Ascending aorta (tissue), 2 donors: ENCODE data around the gene SMTNL2. TPM values are rescaled to one million over a fixed set of nuclear protein-coding genes. Genes with fewer than 3 reads are reported as not detected.
"Not testable (repeated sequence)": the region's sequence is repeated elsewhere in the genome, so short reads cannot be mapped to it uniquely, and the experiment has no call there.

Experiments used
- DNase-seq, 2 donors: peaks; one replicate each; pipeline ENCODE4 v3.0.0-alpha.2; 2019; ENCODE audit warnings: low spot score in 2 of 2
- H3K27ac ChIP-seq, 2 donors: fragments of 200-600 bp; sonication (generic); one replicate each; pipeline ENCODE4 v1.5.1; 2016 to 2017; ENCODE audit warnings: mild to moderate bottlenecking in 1 of 2
- H3K27me3 ChIP-seq: fragments of 200-600 bp; sonication (generic); one replicate; pipeline ENCODE4 v1.5.1; 2017
- H3K36me3 ChIP-seq, 2 donors: fragments of 200-600 bp; sonication (generic); one replicate each; pipeline ENCODE4 v1.5.1; 2016
- H3K4me1 ChIP-seq, 2 donors: fragments of 200-600 bp; sonication (generic); one replicate each; pipeline ENCODE4 v1.5.1; 2016 to 2017; ENCODE audit warnings: mild to moderate bottlenecking in 1 of 2
- H3K4me3 ChIP-seq, 2 donors: fragments of 200-600 bp; sonication (generic); one replicate each; pipeline ENCODE4 v1.5.1; 2016 to 2017; ENCODE audit warnings: mild to moderate bottlenecking in 1 of 2
- H3K9me3 ChIP-seq, 2 donors: fragments of 200-600 bp; sonication (generic); one replicate each; pipeline ENCODE4 v1.5.1; 2016
- intact Hi-C: fragments of 100-400 bp; cut with DNase I; formaldehyde crosslinking; loops from one replicate; pipeline ENCODE4 v1.15.1; 2023
- total RNA-seq: library from RNA; depleted of rRNA; stranded (reverse); fragments of >200 nt; gene quantifications from one replicate; pipeline ENCODE4 v1.1.0, GENCODE V29; 2016
- TF ChIP-seq, protein P1 (sequence below), 3 experiments: fragments of 200-600 bp in 2 of 3; fragments of 450-650 bp in 1 of 3; sonication (generic) in 2 of 3; IDR thresholded peaks; one replicate each; pipeline ENCODE4 v1.5.1; 2016 to 2019; ENCODE audit warnings: antibody characterized with exemption in 3 of 3, mild to moderate bottlenecking in 1 of 3, moderate library complexity in 1 of 3

SMTNL2 gene
- total RNA-seq, 1 donor from 2014 or later, result 15.6 TPM

- H3K27me3 ChIP-seq, result no peaks in the 10 kb centered on the region
- TF ChIP-seq, protein P1, sequence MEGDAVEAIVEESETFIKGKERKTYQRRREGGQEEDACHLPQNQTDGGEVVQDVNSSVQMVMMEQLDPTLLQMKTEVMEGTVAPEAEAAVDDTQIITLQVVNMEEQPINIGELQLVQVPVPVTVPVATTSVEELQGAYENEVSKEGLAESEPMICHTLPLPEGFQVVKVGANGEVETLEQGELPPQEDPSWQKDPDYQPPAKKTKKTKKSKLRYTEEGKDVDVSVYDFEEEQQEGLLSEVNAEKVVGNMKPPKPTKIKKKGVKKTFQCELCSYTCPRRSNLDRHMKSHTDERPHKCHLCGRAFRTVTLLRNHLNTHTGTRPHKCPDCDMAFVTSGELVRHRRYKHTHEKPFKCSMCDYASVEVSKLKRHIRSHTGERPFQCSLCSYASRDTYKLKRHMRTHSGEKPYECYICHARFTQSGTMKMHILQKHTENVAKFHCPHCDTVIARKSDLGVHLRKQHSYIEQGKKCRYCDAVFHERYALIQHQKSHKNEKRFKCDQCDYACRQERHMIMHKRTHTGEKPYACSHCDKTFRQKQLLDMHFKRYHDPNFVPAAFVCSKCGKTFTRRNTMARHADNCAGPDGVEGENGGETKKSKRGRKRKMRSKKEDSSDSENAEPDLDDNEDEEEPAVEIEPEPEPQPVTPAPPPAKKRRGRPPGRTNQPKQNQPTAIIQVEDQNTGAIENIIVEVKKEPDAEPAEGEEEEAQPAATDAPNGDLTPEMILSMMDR (IDR thresholded peaks at IDR 0.05), result no peak
- no peaks in the 10 kb centered on the region for H3K4me1 ChIP-seq
- H3K9me3 ChIP-seq, result no peaks in the 10 kb centered on the region
- H3K4me3 ChIP-seq, result no peak overlapping the region
- no peak overlapping the region for H3K27ac ChIP-seq
- no peak for DNase-seq
- H3K36me3 ChIP-seq, result no peaks in the 10 kb centered on the region
- intact Hi-C loops, result no loop called here
Observed at GRCh38 chr17:4632581-4632920, 48.2 kb downstream of the SMTNL2 start.

- Histone ChIP-seq H3K4me1 (no peaks in the 10 kb centered on the region), H3K9me3 (no peaks in the 10 kb centered on the region), H3K4me3 (no peak overlapping the region), H3K27me3 (no peaks in the 10 kb centered on the region), H3K27ac (no peak overlapping the region), H3K36me3 (no peaks in the 10 kb centered on the region)
- no peak for DNase-seq
- intact Hi-C loops, result no loop called here
- TF ChIP-seq, protein P1 (IDR thresholded peaks at IDR 0.05), result no peak
Observed at GRCh38 chr17:4633643-4634042, 49.3 kb downstream of the SMTNL2 start.

DNA sequence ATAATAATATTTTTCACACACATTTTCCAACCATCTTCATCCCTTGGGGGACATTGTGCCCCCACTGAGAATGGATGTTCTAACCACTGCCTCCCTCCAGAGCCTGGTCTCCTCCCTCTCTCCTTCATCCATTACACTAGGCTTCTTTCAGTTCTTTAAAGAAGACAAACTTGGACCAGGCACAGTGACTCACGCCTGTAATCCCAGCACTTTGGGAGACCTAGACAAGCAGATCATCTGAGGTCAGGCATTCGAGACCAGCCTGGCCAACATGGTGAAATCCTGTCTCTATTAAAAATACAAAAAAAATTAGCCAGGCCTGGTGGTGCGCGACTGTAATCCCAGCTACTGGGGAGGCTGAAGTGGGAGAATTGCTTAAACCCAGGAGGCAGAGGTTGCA lies 50.6 kb downstream of the SMTNL2 start:
- Histone ChIP-seq H3K9me3 (no peaks in the 10 kb centered on the region), H3K36me3 (no peaks in the 10 kb centered on the region), H3K4me3 (no peak overlapping the region), H3K27me3 (no peaks in the 10 kb centered on the region), H3K27ac (no peak overlapping the region), H3K4me1 (no peaks in the 10 kb centered on the region)
- DNase-seq, result no peak
- TF ChIP-seq, protein P1 (IDR thresholded peaks at IDR 0.05), result no peak
- intact Hi-C loops, result no loop called here

DNA sequence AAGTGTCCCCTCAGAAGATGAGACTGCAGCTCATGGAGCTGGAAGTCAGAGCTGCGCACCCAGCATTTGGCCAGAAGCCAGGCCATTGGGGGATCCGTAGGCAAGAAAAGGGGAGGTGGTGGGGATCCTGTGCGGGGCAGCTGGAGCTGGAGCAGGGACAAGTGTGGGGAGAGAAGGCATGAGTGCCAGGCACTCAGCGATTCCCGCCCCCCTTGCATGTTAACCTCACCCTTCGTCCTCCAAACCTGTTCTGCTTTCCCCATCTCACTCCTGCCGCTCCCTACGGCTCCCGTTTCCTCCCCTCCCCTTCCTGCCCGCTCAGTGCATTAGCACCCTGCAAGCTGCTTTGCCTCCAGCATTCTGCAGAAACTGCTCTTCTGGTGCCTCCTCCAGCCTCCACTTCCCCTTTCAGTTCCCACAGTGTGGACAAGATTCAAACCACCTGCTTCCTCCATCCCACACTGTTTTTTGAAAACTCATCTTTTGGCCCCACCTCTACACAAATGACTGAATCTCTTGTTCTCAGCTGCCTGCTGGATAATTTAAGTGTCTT lies 51.6 kb downstream of the SMTNL2 start:
- no peak overlapping the region for H3K27ac ChIP-seq
- peak in 1 of 2 donors; percentile 46 for DNase-seq
- no peaks in the 10 kb centered on the region for H3K36me3 ChIP-seq
- no peaks in the 10 kb centered on the region for H3K9me3 ChIP-seq
- TF ChIP-seq, protein P1 (IDR thresholded peaks at IDR 0.05), result no peak
- intact Hi-C loops, result no loop called here
- H3K4me1 ChIP-seq, result no peaks in the 10 kb centered on the region
- H3K4me3 ChIP-seq, result no peak overlapping the region
- no peaks in the 10 kb centered on the region for H3K27me3 ChIP-seq

DNA sequence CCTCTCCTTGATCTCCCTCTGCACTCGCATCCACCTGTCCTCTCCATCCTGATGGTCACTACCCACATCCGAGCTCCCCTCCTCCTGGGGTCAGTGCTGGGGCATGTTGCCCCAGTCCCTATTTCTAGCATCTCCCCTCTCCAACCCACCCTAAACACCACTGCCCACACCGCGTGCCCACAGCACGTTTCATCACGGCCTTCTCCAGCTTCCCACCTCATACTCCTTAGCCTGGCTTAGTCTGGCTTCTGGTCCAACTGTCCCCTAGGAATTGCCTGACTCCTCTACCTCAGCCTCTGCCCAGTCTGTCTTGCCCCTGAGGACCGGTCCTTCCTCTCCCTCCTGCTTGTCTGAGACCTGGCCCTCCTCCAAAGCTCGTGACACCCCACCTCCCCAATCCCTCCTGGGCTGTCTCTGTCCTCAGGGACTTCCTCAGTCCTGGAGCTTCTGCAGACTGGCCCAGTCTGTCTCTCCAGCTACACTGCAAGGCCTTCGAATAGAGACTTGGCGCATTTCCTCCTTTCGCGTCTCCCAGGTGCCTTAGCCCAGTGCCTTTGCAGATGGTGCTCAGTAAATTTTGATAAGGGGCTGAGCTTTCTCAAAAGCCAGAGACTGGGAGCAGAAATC lies 52.3 kb downstream of the SMTNL2 start:
- DNase-seq, result peak in 1 of 2 donors; percentile 22
- TF ChIP-seq, protein P1 (IDR thresholded peaks at IDR 0.05), result no peak
- H3K36me3 ChIP-seq, result no peaks in the 10 kb centered on the region
- H3K4me3 ChIP-seq, result no peak overlapping the region
- H3K9me3 ChIP-seq, result no peaks in the 10 kb centered on the region
- intact Hi-C loops, result no loop called here
- no peaks in the 10 kb centered on the region for H3K4me1 ChIP-seq
- H3K27me3 ChIP-seq, result peaks cover 5% of the 10 kb centered on the region
- H3K27ac ChIP-seq, result no peak overlapping the region

DNA sequence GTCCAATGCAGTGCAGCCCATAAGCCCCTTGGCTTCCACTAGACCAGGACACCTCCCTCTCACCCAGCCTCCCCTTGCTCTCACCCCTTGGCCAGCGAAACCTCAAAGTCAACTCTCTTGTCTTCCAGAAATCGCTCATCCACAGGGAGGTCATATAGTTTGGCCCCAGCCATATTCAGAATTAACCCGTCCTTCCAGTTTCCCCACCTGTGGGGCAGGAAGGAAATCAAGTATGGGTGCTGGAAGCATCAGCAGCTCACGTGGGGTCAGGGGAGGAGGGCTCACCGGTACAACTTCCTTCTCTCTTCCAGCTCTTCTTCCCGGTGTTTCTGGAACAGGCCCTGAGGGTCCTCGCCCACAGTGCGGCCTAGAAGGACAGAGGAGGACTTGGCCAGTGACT lies 54.4 kb downstream of the SMTNL2 start:
- intact Hi-C loops, H3K4me3 ChIP-seq, H3K9me3 ChIP-seq, DNase-seq, H3K4me1 ChIP-seq, H3K27ac ChIP-seq, H3K36me3 ChIP-seq, H3K27me3 ChIP-seq: not testable (repeated sequence)

GRCh38 chr17:4639301-4640059 lies 55.2 kb downstream of the SMTNL2 start:
- H3K4me3 ChIP-seq, H3K27ac ChIP-seq, H3K9me3 ChIP-seq, intact Hi-C loops, H3K4me1 ChIP-seq, DNase-seq, H3K36me3 ChIP-seq, H3K27me3 ChIP-seq: not testable (repeated sequence)

- intact Hi-C loops, H3K27me3 ChIP-seq, H3K4me3 ChIP-seq, H3K27ac ChIP-seq, H3K4me1 ChIP-seq, DNase-seq, H3K36me3 ChIP-seq, H3K9me3 ChIP-seq: not testable (repeated sequence)
Observed at GRCh38 chr17:4640569-4641188, 56.4 kb downstream of the SMTNL2 start.
